GM19463 (cell line): ENCODE data around the gene KRTAP10-7.
"Not testable (repeated sequence)": the region's sequence is repeated elsewhere in the genome, so short reads cannot be mapped to it uniquely, and the experiment has no call there.

Source experiments
- ATAC-seq: cut with Tn5 transposase; IDR thresholded peaks from one replicate; pipeline ENCODE4 v1.9.1; 2021; ENCODE audit warnings: mild to moderate bottlenecking, moderate library complexity; ENCODE audit not compliant: unreplicated experiment

KRTAP10-7 gene

DNA sequence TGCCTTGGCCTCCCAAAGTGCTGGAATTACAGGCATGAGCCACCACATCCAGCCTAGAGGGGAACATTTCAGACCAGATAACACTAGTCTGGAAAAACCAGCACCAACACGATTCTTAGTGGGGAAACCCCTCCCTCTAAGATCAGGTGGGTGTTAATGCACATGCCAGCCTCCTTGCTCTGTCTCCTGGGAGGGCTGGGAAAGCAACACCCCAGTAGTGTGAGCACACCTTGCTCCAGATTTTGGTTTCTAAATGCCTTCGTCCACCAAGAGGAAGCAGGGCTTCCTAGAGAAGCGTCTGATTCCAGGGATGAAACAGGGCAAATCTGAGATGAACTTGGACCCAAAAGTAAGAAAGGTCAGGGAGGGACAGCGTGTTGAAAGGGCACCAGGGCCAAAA lies 29.1 kb upstream of the KRTAP10-7 start:
- no peak for ATAC-seq

DNA sequence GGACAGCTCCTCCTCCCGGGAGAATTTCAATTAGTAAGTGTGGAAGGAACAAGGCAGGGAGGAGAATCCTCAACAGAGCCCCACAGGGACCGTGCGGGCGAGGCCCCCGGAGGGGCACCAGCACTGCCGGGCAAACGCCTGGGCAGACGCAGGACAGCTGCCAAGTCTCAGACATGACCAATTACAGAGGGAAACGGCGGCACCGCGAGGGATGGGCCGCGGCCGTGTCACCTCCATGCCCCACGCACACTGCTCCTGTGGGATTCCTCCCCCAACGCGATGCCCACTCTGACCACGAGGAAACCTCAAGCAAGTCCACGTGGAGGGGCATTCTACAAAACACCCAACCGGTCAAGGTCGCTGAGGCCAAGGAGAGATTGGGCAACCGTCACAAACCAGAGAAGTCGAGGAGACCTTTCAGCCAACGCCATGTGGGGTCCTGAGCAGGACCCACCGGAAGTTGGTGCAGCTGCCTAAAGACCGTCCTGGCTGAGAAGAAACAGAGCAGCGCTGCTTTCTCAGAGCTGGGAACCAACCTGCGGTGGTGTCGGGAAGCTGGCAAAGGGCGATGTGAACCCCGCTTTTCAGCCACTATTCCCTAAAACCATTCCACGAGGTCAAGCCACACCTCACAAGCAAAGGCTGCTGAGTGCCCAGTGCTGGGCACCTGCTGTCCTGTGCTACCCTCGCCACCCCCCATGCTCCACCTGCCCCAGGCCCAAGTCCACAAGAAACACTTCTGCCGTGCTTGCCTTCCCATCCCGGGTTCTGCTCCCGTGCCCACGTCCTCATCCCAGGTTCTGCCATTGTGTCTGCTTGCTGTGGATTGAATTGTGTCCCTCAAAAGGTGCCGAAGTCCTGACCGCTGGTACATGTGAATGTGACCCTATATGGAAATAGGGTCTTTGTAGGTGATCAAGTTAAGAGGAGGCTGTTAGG lies 28.3 kb upstream of the KRTAP10-7 start:
- no peak for ATAC-seq

DNA sequence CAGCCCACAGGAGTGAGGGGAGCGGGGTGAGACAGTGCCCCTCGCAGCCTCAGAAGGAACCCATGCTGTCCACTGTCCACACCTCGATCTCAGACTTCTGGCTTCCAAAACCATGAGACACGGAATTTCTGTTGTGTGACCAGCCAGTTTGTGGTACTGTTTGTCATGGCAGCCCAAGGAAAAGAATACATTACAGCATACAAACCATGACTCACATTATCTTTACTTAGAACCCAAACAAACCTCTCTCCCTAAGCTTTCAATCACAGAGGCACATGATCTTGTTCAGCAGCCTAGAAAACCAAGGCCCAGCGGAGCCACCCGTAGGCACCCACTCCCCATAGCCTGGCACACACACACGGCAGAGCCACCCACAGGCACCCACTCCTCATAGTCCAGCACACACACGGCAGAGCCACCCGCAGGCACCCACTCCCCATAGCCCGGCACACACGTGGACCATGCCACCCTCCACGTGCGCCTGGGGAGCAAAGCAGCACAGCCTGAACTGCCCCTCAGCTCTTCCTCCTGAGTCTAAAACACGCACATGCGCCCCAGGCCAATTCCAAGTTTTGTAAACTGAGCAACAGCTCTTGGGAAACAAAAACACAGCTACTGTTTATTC lies 27.3 kb upstream of the KRTAP10-7 start:
- no peak for ATAC-seq

DNA sequence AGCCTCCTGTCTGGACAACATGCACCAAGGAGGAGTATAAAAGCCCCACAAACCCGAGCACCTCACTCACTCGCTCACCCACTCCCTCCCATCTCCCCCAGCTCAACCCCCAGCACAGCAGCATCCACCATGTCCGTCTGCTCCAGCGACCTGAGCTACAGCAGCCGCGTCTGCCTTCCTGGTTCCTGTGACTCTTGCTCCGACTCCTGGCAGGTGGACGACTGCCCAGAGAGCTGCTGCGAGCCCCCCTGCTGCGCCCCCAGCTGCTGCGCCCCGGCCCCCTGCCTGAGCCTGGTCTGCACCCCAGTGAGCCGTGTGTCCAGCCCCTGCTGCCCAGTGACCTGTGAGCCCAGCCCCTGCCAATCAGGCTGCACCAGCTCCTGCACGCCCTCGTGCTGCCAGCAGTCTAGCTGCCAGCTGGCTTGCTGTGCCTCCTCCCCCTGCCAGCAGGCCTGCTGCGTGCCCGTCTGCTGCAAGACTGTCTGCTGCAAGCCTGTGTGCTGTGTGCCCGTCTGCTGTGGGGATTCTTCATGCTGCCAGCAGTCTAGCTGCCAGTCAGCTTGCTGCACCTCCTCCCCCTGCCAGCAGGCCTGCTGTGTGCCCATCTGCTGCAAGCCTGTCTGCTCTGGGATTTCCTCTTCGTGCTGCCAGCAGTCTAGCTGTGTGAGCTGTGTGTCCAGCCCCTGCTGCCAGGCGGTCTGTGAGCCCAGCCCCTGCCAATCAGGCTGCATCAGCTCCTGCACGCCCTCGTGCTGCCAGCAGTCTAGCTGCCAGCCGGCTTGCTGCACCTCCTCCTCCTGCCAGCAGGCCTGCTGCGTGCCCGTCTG lies 26.6 kb upstream of the KRTAP10-7 start, which contains the start of gene KRTAP10-4:
Gene KRTAP10-4 (plus strand): TSS at position 100 of the 827 bp plus-strand sequence. CDS start 30 bp downstream, at position 130.
- ATAC-seq = not testable (repeated sequence)

DNA sequence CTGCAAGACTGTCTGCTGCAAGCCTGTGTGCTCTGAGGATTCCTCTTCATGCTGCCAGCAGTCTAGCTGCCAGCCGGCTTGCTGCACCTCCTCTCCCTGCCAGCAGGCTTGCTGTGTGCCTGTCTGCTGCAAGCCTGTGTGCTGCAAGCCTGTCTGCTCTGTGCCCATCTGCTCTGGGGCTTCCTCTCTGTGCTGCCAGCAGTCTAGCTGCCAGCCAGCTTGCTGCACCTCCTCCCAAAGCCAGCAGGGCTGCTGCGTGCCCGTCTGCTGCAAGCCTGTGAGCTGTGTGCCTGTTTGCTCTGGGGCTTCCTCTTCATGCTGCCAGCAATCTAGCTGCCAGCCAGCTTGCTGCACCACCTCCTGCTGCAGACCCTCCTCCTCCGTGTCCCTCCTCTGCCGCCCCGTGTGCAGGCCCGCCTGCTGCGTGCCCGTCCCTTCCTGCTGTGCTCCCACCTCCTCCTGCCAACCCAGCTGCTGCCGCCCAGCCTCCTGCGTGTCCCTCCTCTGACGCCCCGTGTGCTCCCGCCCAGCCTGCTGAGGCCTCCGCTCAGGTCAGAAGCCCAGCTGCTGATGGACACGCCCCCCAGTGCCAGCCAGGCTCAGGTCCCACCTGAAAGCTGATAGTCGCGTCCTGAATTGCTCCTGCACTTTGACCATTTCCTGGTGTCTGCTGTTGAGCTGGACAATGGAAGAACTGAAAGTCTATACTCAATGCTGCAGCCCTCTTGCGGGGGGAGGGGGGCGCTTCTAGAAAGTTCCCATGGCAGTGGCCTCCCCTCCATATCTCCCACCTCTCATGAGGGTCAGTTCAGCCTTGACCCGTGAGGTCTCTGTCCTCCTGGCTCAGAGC lies 25.7 kb upstream of the KRTAP10-7 start:
- ATAC-seq = no peak

DNA sequence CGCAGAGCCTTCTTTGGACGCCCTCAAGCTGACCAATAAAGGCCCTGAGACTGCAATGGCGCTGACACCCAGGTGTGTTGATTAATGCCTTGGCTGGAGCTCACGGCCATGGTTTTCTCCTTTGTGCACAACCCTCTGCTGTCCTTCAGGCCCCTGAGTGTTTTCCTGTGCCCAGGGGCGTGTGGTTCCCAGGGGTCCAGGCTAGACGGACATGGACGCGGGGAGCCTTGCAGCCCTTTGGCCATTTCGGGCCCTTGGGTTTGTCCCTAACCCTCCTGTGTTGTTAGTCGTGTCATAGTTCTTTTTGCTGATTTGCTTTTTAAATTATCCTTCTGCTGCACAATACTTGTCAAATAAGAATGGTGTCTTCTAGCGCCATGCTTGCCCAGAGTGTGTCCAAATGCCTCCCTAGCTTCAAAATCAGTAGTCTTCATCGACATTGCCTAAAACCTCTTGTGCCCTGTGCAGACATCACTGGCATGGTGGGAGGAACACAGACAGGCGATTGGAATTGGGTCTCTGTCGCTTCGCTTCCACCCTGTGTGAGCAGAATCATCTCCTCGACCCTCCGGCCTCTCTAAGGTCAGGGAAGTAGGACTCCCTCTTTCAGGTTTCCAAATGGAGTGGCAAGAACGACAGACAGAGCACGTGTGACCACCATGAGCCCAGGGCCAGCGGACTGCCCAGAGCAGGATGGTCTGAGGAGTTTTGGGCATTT lies 24.9 kb upstream of the KRTAP10-7 start:
- no peak for ATAC-seq

DNA sequence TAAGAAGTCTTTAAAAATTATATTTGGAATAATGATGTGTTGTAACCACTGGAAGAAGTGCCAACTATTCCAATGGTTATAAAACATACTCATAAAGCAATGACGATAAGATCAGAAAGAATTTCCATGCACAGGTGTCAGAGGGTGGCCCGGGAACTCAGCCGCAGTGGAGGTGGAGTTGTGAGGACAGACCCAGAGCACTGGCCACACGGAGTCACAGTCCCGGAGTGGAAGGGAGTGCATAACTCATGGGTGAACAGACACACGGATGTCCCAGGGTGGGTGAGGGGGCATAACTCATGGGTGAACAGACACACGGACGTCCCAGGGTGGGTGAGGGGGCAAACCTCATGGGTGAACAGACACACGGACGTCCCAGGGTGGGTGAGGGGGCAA lies 24.4 kb upstream of the KRTAP10-7 start:
- no peak for ATAC-seq

DNA sequence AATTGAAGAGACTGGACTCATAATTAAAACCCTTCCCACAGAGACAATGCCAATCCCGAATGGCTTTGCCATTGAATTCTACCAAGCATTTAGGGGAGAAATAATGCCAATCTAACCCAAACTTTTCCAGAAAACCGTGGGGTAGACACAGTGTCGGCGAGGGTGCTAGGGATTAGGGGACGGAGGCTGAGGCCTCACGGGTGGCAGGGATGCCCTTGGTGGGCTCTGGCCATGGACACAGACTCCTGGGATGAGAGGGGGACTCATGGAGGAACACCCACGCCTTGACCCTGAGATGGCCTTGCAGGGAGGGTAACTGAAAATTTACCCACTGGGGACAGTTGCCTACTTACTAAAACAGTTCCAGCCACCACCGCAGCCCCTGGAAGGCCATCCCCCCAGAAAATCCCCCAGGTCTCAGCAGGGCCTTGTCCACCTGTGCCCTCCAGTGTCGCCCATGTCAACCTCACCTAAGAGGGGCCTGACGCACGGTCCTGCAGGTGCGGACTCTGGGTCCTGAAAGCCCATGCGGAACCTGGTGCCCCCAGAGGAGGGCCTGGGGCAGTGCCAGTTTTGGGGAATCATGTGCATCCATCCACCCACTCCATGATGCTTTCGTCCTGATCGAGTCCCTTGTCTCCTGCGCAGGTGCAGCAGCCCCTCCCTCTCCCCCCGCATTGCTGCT lies 21.9 kb upstream of the KRTAP10-7 start:
- ATAC-seq = no peak

DNA sequence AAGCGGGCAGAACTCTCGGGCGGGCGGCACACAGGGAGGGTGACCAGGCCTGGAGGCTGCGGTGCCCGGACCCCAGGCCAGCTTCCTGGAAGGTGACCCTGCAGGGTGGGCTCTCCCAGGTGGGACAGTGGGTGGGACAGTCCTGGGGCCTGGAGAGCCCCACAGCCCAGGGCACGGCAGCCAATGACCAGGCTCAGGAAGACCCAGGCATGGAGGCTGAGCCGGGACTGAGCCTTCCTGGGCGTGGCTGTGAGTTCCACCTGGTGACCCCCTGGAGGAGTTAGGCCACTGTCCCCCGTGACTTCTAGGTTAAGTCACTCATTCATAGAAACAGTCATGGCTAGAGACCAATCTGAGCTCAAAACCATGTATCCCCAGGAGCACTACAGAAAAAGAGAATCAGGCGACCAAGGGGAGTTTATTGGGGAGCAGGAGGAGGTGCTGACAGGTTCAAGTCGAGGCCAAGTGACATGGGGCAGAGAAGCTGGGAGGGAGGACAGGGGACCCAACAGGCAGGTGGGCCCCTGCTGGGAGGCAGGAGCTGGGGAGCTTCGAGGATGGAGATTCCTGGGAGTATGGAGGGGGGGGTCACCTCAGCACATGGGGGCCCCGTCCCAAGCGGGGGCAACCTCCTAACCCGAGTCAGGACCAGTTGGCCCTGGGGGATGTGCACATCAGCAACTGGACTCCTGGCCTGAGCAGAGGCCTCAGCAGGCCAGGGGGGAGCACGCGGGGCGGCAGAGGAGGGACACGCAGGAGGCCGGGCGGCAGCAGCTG lies 21.2 kb upstream of the KRTAP10-7 start:
- ATAC-seq = no peak

DNA sequence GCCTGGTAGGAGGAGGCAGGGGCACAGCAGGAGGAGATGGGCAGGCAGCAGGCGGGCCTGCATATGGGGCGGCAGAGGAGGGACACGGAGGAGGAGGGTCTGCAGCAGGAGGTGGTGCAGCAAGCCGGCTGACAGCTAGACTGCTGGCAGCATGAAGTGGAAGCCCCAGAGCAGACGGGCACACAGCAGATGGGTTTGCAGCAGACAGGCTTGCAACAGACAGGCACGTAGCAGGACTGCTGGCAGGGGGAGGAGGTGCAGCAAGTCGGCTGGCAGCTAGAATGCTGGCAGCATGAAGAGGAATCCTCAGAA lies 20.6 kb upstream of the KRTAP10-7 start:
- no peak for ATAC-seq

DNA sequence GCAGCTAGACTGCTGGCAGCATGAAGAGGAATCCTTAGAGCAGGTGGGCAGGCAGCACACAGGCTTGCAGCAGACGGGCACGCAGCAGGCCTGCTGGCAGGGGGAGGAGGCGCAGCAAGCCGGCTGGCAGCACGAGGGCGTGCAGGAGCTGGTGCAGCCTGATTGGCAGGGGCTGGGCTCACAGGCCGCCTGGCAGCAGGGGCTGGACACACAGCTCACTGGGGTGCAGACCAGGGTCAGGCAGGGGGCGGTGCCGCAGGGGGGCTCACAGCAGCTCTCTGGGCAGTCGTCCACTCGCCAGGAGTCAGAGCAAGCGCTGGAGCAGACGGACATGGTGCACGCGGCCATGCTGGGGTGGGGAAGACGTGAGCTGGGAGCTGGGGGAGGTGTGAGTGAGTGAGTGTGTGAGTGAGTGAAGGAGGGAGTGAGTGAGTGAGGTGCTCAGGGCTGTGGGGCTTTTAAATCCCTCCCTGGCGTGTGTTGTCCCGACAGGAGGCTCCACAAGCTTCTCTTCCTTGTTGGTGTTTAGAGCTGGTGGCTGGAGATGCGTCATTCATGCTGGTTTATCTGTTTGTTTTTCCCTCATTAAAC lies 20.1 kb upstream of the KRTAP10-7 start, which contains the start of gene KRTAP10-5:
Gene KRTAP10-5 (minus strand): TSS at position 374 of the 591 bp plus-strand sequence. CDS start 26 bp downstream, at position 348.
- not testable (repeated sequence) for ATAC-seq

DNA sequence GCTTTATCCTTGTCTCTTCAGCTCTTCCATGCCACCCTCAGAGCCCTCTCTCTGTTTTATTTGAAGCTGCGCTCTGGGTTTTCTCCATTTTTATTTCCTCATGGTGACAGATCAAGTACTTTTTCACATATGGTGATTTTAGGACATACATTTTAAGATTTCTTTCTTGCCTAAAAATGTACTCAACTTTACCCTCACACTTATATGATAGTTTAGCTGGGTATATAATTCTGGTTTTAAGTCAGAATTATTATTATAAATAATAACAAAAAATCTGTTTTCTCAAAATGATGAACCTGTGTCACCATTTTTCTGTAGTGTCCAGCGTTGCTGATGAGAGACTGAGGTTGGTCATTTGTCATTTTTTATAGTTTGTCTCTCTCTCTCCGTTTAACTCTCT lies 19.2 kb upstream of the KRTAP10-7 start:
- ATAC-seq = no peak

DNA sequence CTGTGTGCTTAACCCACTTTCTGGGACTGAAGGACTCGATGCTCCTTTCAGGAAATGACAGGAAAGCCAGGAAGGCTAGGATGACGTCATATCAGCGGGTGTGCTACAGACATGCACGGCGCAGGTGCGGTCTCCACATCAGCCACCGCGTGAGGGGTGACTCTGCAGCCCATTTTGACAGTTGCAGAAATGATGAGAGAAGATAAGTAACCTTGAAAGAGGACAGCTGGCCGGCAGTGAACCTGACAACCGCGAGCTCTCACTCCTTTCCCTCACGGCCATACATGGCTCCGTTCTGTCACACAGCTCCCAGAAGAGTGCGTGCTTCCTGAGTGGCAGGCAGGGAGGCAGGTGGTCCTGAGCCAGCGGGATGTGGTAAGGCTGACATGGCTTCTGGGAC lies 18.3 kb upstream of the KRTAP10-7 start:
- ATAC-seq = no peak

DNA sequence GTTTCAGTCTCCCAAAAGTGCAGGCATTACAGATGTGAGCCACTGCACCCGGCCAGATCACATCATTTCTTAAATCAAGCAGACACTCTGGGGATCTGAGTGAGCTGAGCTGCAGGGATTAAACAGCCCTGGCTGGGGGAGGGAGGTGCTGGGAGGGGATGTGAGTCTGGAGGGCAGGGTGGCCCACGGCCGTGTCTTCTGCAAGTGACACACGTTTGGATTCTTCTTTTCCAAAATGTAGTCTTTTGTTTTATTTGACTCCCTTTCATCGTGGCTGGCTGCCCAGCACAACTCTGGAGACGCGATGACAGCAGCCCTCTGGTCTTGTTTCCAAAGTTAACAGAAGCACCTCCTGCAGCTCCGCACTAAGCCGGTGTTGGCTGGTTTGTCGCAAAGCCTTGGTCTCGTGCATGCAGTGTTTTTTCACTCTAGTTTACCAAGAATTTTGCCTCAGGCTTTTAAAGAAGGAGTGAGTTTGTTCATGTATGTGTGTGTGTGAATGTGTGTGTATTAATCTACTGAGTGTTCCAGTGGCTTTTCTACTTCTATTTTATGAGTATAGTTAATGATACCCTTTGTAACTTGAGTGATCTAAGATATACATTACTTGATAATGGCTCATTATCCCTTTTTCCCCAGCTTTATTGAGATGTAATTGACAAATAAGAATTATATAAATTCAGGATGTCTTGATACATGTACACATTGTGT lies 17.2 kb upstream of the KRTAP10-7 start:
- ATAC-seq = no peak

DNA sequence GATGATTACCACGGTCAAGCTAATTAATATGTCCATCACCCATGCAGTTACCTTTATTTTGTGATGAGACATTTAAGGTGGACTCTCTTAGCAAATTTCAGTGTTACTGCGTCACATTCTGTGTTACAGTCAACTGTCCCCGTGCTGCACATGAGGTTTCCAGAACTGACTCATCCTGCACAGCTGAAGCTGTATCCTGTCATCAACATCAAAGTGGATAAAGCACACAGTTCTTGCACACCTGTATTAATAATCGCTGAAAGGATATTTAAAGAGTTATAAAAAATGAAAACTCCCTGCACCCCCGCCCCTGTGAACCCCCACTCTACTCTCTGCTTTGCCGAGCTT lies 16.6 kb upstream of the KRTAP10-7 start:
- no peak for ATAC-seq

DNA sequence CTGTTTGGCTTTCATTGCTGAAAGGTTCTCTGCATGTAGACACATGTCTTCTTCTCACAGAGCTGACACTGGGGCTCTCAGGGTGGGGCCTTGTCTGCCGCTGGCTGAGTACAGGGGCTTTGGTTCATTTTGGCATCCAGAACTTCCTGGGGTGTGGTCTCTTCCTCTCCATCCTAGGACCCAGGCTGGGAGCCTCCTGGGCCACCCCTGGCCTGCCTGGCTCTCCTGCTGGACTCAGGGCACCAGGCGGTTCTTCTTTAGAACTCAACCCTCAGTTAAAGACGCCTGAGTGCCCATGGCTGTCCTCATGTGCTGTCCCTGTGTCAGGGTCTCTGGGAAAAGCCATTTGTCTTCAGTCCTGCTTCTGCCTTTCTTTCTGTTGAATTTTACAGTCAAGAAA lies 14.5 kb upstream of the KRTAP10-7 start:
- ATAC-seq = no peak

DNA sequence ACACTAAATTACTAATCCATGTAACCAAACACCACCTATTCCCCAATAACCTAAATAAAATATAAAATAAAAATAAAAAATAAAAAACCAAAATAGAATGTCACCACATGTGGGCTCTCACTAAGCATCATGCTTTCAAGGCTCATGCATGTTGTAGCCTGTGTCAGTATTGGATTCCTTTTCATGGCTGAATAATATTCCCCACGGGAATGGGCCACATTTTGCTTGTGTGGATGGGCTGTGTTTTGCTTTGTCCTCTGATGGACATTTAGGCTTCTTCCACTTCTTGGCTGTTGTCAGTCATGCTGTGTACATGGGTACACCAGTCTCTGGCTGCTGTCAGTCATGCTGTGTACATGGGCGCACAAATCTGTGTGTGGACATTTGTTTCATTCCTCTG lies 11.3 kb upstream of the KRTAP10-7 start:
- ATAC-seq = no peak
